ENCODE data around the gene HOXC6.
"Not testable (repeated sequence)": the region's sequence is repeated elsewhere in the genome, so short reads cannot be mapped to it uniquely, and the experiment has no call there.

The HOXC6 gene

GRCh38 chr12:54075974-54076373 lies 47.7 kb downstream of the HOXC6 start:
- DNase-seq (ENCODE audit: extremely low read depth, low read depth): no peak
- TF ChIP-seq CTCF (IDR thresholded peaks at IDR 0.05; ENCODE audit: low read depth, low read length): no peak

- not testable (repeated sequence) for DNase-seq (ENCODE audit: extremely low read depth, low read depth)
Measured at GRCh38 chr12:54077843-54078242, 49.6 kb downstream of the HOXC6 start.

GRCh38 chr12:54079115-54079514 lies 50.9 kb downstream of the HOXC6 start:
- DNase-seq (ENCODE audit: extremely low read depth, low read depth): not testable (repeated sequence)

Measured in AG09319 (cell line).